GM12891 (cell line): ENCODE measurements around the gene MEF2B.
"Not testable (repeated sequence)": the region's sequence is repeated elsewhere in the genome, so short reads cannot be mapped to it uniquely, and the experiment has no call there.

Source experiments
- DNase-seq: peaks from one replicate; pipeline ENCODE4 v3.0.0; 2011; ENCODE audit warnings: low spot score; ENCODE audit not compliant: insufficient read length
- FAIRE-seq: peaks from 2 replicates; lab custom pipeline; 2011; peaks lifted over from hg19 to GRCh38; lab: Jason Lieb, UNC
- PAX5 ChIP-seq: IDR thresholded peaks from 2 replicates; pipeline ENCODE4 v1.6.1; 2011; ENCODE audit warnings: low read length, moderate library complexity, mild to moderate bottlenecking; ENCODE audit not compliant: insufficient read depth, severe bottlenecking
- POLR2A ChIP-seq: IDR thresholded peaks from 2 replicates; pipeline ENCODE4 v1.6.1; 2011; ENCODE audit warnings: low read depth, low read length, control low read depth
- POLR2AphosphoS5 ChIP-seq: IDR thresholded peaks from 2 replicates; pipeline ENCODE4 v1.6.1; 2011; ENCODE audit warnings: low read depth, low read length, control low read depth
- POU2F2 ChIP-seq: IDR thresholded peaks from 2 replicates; pipeline ENCODE4 v1.6.1; 2011; ENCODE audit warnings: low read depth, mild to moderate bottlenecking, control low read depth, low read length, moderate library complexity
- SPI1 ChIP-seq: IDR thresholded peaks from 2 replicates; pipeline ENCODE4 v1.6.1; 2011; ENCODE audit warnings: low read depth, low read length, control low read depth
- TAF1 ChIP-seq: IDR thresholded peaks from 2 replicates; pipeline ENCODE4 v1.6.1; 2011; ENCODE audit warnings: low read depth, low read length, control low read depth

Gene MEF2B

GRCh38 chr19:19142347-19142746, 27.7 kb downstream of the MEF2B start:
- no peak for DNase-seq
- no peak for TF ChIP-seq TAF1
- no peak for TF ChIP-seq POLR2A
- TF ChIP-seq POLR2AphosphoS5: no peak
- no peak for TF ChIP-seq POU2F2
- no peak for TF ChIP-seq PAX5
- no peak for TF ChIP-seq SPI1
- FAIRE-seq: no peak

GRCh38 chr19:19140476-19140875, 29.6 kb downstream of the MEF2B start:
- DNase-seq: no peak
- TF ChIP-seq POU2F2 (no peak), SPI1 (no peak)
- no peak for FAIRE-seq

GRCh38 chr19:19139876-19140229, 30.2 kb downstream of the MEF2B start:
- no peak for TF ChIP-seq PAX5
- no peak for TF ChIP-seq POU2F2
- TF ChIP-seq TAF1: no peak
- no peak for TF ChIP-seq POLR2A
- TF ChIP-seq SPI1: no peak
- no peak for TF ChIP-seq POLR2AphosphoS5
- FAIRE-seq: no peak
- DNase-seq: no peak

- peak; percentile 99 for FAIRE-seq
- peak; percentile 99 for DNase-seq
- TF ChIP-seq POU2F2 (0 out of 2 replicates have a peak, but pooled peaks have one; percentile 33), POLR2AphosphoS5 (0 out of 2 replicates have a peak, but pooled peaks have one; percentile 33), PAX5 (no peak), POLR2A (peak; percentile 69; the same call in 1 of the 2 replicates)
These were observed 31.7 kb downstream of the MEF2B start, which contains the start of gene TMEM161A for GRCh38 chr19:19138109-19138981. TSS of gene TMEM161A (minus strand) at chr19:19138478. CDS start at chr19:19138428, 50 bp downstream.

GRCh38 chr19:19137556-19138108, 32.4 kb downstream of the MEF2B start:
- no peak for FAIRE-seq
- DNase-seq: no peak
- TF ChIP-seq SPI1 (no peak), POLR2A (no peak), POLR2AphosphoS5 (no peak), POU2F2 (no peak), TAF1 (no peak)

GRCh38 chr19:19135713-19136112, 34.4 kb downstream of the MEF2B start:
- FAIRE-seq: not testable (repeated sequence)

GRCh38 chr19:19134687-19135158, 35.3 kb downstream of the MEF2B start:
- TF ChIP-seq PAX5 (no peak), POU2F2 (no peak), SPI1 (no peak), POLR2A (no peak), POLR2AphosphoS5 (no peak), TAF1 (no peak)
- FAIRE-seq (no peak), DNase-seq (no peak)

More at GRCh38 chr19:19135713-19136112, 34.4 kb downstream of the MEF2B start:
- not testable (repeated sequence) for DNase-seq

GRCh38 chr19:19133985-19134384, 36.1 kb downstream of the MEF2B start:
- no peak for DNase-seq
- no peak for FAIRE-seq
- TF ChIP-seq POLR2A (no peak), PAX5 (no peak)

GRCh38 chr19:19132912-19133311, 37.2 kb downstream of the MEF2B start:
- TF ChIP-seq POLR2AphosphoS5 (no peak), SPI1 (no peak), PAX5 (no peak), POU2F2 (no peak), POLR2A (no peak), TAF1 (no peak)

GRCh38 chr19:19131989-19132388, 38.1 kb downstream of the MEF2B start:
- TF ChIP-seq POLR2A (no peak), PAX5 (no peak), SPI1 (no peak)
- no peak for DNase-seq
- FAIRE-seq: no peak

More at GRCh38 chr19:19132912-19133311, 37.2 kb downstream of the MEF2B start:
- DNase-seq (no peak), FAIRE-seq (no peak)
